ENCODE measurements around the gene RNF44.

- TF ChIP-seq CTCF (IDR thresholded peaks at IDR 0.05; ENCODE audit: insufficient read depth, low read length, poor library complexity, severe bottlenecking) (no peak), EZH2phosphoT487 (conservative IDR thresholded peaks at IDR 0.05; ENCODE audit: low read length) (no peak)
Measured at GRCh38 chr5:176552332-176552869, 15.2 kb upstream of the RNF44 start.

Measured in SU-DHL-6 (cell line).